ENCODE results near the gene MEF2A.

MEF2A gene

DNA sequence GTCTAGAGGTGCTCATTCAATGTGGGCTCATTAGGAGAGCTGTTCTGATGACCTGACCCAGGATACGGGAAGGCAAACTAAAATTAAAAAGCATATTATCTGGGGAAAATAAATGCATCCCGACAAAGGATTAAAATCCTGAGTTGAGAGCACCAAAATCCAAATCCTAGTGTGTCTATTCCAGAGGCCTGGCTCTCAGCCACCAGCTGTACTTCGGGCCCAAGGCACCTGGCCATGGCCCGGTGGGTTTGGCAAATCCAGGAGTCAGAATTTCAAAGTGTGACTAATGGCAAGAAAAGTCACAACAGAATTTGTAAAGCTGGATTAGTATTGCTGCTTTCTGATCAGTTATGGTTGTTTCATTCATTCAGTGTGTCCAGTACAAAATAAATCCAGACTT lies 170.1 kb downstream of the MEF2A start:
- Histone ChIP-seq H2AFZ (ENCODE audit: low read depth, low read length) (no peak overlapping the region; the same call in 1 of the 2 replicates), H3K4me2 (ENCODE audit: insufficient read depth, low read length) (no peak overlapping the region), H3K9me3 (ENCODE audit: insufficient read depth, low read length, severe bottlenecking) (no peaks in the 10 kb centered on the region), H3K27me3 (ENCODE audit: insufficient read depth, low read length, poor library complexity) (no peaks in the 10 kb centered on the region), H3K4me1 (ENCODE audit: insufficient read depth, low read length) (peaks cover 25% of the 10 kb centered on the region), H3K4me3 (ENCODE audit: low read depth in 1 of 2, low read length in 2 of 2) (no peak overlapping the region), H3K9ac (ENCODE audit: low read depth, low read length) (no peak overlapping the region), H3K36me3 (ENCODE audit: insufficient read depth, low read length) (peaks cover 1% of the 10 kb centered on the region; the same call in 1 of the 2 replicates), H3K27ac (ENCODE audit: low read length) (no peak overlapping the region), H3K79me2 (ENCODE audit: insufficient read depth, low read length) (peaks cover 17% of the 10 kb centered on the region), H4K20me1 (ENCODE audit: insufficient read depth, low read length) (no peaks in the 10 kb centered on the region)
- no peak for DNase-seq
- no peak for ATAC-seq (ENCODE audit: insufficient read depth, low read depth)
- no peak for TF ChIP-seq EZH2 (IDR thresholded peaks at IDR 0.05; ENCODE audit: borderline replicate concordance, low read depth, low read length, severe bottlenecking)
- TF ChIP-seq, protein P1, sequence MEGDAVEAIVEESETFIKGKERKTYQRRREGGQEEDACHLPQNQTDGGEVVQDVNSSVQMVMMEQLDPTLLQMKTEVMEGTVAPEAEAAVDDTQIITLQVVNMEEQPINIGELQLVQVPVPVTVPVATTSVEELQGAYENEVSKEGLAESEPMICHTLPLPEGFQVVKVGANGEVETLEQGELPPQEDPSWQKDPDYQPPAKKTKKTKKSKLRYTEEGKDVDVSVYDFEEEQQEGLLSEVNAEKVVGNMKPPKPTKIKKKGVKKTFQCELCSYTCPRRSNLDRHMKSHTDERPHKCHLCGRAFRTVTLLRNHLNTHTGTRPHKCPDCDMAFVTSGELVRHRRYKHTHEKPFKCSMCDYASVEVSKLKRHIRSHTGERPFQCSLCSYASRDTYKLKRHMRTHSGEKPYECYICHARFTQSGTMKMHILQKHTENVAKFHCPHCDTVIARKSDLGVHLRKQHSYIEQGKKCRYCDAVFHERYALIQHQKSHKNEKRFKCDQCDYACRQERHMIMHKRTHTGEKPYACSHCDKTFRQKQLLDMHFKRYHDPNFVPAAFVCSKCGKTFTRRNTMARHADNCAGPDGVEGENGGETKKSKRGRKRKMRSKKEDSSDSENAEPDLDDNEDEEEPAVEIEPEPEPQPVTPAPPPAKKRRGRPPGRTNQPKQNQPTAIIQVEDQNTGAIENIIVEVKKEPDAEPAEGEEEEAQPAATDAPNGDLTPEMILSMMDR (IDR thresholded peaks at IDR 0.05; ENCODE audit: borderline replicate concordance, extremely low read depth, low read length, poor library complexity, severe bottlenecking): no peak

DNA sequence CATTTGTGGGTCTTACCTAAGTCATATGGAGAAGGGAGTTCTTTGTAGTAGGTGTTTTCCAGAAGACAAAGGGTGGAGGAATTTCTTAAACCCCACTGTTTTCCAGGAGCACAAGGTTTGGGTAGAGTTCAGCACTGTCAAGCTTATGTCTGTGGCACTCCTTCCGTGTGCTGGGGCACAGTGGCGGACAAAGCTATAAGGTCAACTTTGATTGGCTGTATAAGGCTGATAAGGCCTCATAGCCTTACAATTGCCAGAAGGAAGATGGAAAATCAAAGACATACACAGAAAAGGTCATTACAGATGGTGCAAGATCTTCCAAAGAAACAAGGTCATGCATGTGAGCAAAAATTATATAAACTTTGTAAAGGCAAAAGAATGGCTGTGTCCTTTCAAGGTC lies 170.9 kb downstream of the MEF2A start:
- Histone ChIP-seq H3K79me2 (ENCODE audit: insufficient read depth, low read length) (peaks cover 13% of the 10 kb centered on the region), H3K36me3 (ENCODE audit: insufficient read depth, low read length) (no peaks in the 10 kb centered on the region), H3K9me3 (ENCODE audit: insufficient read depth, low read length, severe bottlenecking) (no peaks in the 10 kb centered on the region), H3K4me3 (ENCODE audit: low read depth in 1 of 2, low read length in 2 of 2) (no peak overlapping the region), H3K27me3 (ENCODE audit: insufficient read depth, low read length, poor library complexity) (no peaks in the 10 kb centered on the region), H3K4me1 (ENCODE audit: insufficient read depth, low read length) (peaks cover 18% of the 10 kb centered on the region), H4K20me1 (ENCODE audit: insufficient read depth, low read length) (no peaks in the 10 kb centered on the region), H3K27ac (ENCODE audit: low read length) (no peak overlapping the region), H2AFZ (ENCODE audit: low read depth, low read length) (no peak overlapping the region), H3K4me2 (ENCODE audit: insufficient read depth, low read length) (no peak overlapping the region), H3K9ac (ENCODE audit: low read depth, low read length) (no peak overlapping the region)
- TF ChIP-seq, protein P1 (IDR thresholded peaks at IDR 0.05; ENCODE audit: borderline replicate concordance, extremely low read depth, low read length, poor library complexity, severe bottlenecking): no peak
- no peak for TF ChIP-seq EZH2 (IDR thresholded peaks at IDR 0.05; ENCODE audit: borderline replicate concordance, low read depth, low read length, severe bottlenecking)
- ATAC-seq (ENCODE audit: insufficient read depth, low read depth): no peak
- no peak for DNase-seq

DNA sequence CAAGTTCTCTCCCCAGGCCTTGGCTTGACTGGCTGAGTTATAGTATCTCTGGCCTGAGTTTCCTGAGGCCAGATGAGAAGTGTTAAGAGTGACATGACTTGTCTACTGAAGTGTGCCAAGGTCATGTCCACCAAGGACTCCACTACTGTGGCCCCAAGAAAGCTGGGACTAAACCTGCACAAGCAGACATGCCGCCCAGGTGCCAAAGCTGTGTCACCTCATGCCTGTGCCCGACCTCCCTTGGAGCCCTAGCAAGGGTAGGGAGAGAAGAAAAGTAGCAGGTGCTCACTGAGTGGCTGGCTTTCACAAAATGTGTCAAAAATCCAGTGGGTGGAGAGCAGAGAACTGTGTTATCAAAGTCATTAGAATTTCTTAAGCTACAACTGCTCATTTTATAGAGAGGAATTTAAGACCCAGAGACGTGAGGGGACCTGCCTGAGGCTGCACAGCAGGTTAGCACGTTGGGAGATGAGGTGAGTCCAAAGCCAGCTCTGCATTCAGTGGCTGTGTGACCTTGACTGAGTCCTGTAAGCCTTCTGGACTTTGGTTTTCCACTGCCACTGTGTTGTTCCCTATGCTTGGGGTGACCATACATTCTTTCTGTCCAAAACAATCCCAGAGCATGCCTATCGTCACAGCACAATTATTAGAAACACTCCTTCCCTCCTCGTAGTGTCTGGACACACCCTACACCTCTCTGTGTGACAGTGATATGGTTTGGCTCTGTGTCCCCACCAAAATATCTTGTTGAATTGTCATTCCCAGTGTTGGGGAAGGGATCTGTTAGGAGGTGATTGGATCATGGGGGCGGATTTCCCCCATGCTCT lies 172.4 kb downstream of the MEF2A start:
- Histone ChIP-seq H3K9me3 (ENCODE audit: insufficient read depth, low read length, severe bottlenecking) (no peaks in the 10 kb centered on the region), H3K4me1 (ENCODE audit: insufficient read depth, low read length) (peaks cover 5% of the 10 kb centered on the region), H3K4me3 (ENCODE audit: low read depth in 1 of 2, low read length in 2 of 2) (no peak overlapping the region), H3K36me3 (ENCODE audit: insufficient read depth, low read length) (no peaks in the 10 kb centered on the region), H4K20me1 (ENCODE audit: insufficient read depth, low read length) (no peaks in the 10 kb centered on the region), H3K9ac (ENCODE audit: low read depth, low read length) (no peak overlapping the region), H3K27ac (ENCODE audit: low read length) (no peak overlapping the region), H2AFZ (ENCODE audit: low read depth, low read length) (no peak overlapping the region), H3K79me2 (ENCODE audit: insufficient read depth, low read length) (no peaks in the 10 kb centered on the region), H3K4me2 (ENCODE audit: insufficient read depth, low read length) (no peak overlapping the region), H3K27me3 (ENCODE audit: insufficient read depth, low read length, poor library complexity) (no peaks in the 10 kb centered on the region)
- no peak for TF ChIP-seq EZH2 (IDR thresholded peaks at IDR 0.05; ENCODE audit: borderline replicate concordance, low read depth, low read length, severe bottlenecking)
- TF ChIP-seq, protein P1 (IDR thresholded peaks at IDR 0.05; ENCODE audit: borderline replicate concordance, extremely low read depth, low read length, poor library complexity, severe bottlenecking): no peak
- no peak for ATAC-seq (ENCODE audit: insufficient read depth, low read depth)
- no peak for DNase-seq
